Embryonic facial prominence (tissue), 1 donor: Measurements from ENCODE around the gene CTSD.

ENCODE experiments used
- DNase-seq: peaks from one replicate; pipeline ENCODE4 v3.0.0-alpha.2; 2016; ENCODE audit errors: extremely low spot score

Gene CTSD

GRCh38 chr11:1755692-1756561, 7.8 kb downstream of the CTSD start:
- no peak for DNase-seq

GRCh38 chr11:1755344-1755691, 8.4 kb downstream of the CTSD start:
- no peak for DNase-seq

- DNase-seq: no peak
Measured at GRCh38 chr11:1754376-1755150, 9.2 kb downstream of the CTSD start.

GRCh38 chr11:1753929-1754305, 9.8 kb downstream of the CTSD start:
- no peak for DNase-seq

- DNase-seq: no peak
Measured at GRCh38 chr11:1753229-1753928, 10.3 kb downstream of the CTSD start.

- DNase-seq: no peak
Measured at GRCh38 chr11:1752907-1753228, 10.9 kb downstream of the CTSD start.

GRCh38 chr11:1751999-1752906, 11.5 kb downstream of the CTSD start:
- DNase-seq: no peak

- DNase-seq: no peak
Measured at GRCh38 chr11:1751531-1751921, 12.2 kb downstream of the CTSD start.

GRCh38 chr11:1750840-1751530, 12.7 kb downstream of the CTSD start:
- no peak for DNase-seq

GRCh38 chr11:1750481-1750839, 13.3 kb downstream of the CTSD start, which contains the start of gene IFITM10:
Gene IFITM10 (minus strand): TSS chr11:1750595. CDS start chr11:1750442, 153 bp downstream.
- no peak for DNase-seq

- no peak for DNase-seq
Measured at GRCh38 chr11:1749395-1750351, 14.1 kb downstream of the CTSD start.

- no peak for DNase-seq
Measured at GRCh38 chr11:1748636-1749394, 14.9 kb downstream of the CTSD start.

GRCh38 chr11:1747753-1748635, 15.7 kb downstream of the CTSD start:
- DNase-seq: no peak

- no peak for DNase-seq
Measured at GRCh38 chr11:1746956-1747752, 16.6 kb downstream of the CTSD start.

GRCh38 chr11:1746511-1746931, 17.2 kb downstream of the CTSD start:
- no peak for DNase-seq

GRCh38 chr11:1745701-1746320, 17.9 kb downstream of the CTSD start:
- DNase-seq: no peak
